Effector CD4-positive, alpha-beta T cell (primary cell): Measurements from ENCODE around the gene RNU2-63P.
"Not testable (repeated sequence)": the region's sequence is repeated elsewhere in the genome, so short reads cannot be mapped to it uniquely, and the experiment has no call there.

Experiments used
- DNase-seq: peaks from one replicate; pipeline ENCODE4 v3.0.0-alpha.2; 2020

RNU2-63P gene

DNA sequence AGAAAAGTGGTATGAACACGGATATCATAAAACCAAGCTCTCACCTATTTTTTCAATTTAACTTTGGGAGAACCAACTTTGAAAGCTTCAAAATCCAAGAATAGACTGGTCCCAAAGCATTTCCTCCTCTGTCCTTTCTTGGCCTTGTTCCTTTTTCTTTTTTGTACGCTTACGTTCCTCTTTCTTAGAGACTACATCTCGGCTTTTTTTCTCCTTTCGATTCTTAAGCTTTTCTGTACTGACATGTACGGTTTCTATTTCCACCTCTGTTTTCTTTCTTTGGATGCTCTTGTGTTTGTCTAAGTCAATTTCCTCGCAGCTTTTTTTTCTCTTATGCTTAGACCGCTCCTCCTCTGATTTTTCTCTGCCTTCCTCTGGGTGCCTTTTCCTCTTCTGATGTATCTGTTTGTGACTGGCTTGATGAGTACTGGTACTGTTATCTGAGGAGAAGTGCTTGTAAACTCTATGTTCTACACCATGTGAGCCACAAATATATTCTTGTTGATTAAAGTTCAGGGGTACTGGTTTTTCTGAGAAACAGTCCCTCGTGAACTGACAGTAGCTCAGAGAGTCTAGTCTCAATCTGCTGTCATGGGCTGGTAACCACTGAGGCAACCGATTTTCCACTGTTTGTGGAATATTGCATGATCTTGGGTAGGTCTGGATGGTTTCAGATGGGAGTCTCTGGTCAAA lies 11.5 kb upstream of the RNU2-63P start:
- no peak for DNase-seq

DNA sequence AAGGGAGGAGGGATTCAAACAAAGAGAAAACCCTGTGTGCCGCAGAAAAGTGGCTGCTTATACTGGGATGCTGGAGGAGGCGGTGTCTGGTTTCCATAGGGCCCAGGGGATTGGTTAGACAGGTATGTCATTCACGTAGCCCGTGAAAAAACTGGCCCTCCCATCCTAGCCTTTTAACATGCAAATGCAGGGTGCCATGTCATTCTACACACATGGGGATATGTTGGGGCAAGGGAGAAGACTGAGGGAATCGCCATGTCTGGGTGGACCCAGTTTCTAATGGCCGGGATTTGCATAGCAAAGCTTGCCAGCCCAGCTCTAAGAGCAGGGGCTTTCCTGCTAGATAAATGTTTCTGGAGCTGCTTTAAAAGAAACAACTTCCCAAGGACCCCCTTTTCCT lies 8.2 kb upstream of the RNU2-63P start:
- DNase-seq: no peak

DNA sequence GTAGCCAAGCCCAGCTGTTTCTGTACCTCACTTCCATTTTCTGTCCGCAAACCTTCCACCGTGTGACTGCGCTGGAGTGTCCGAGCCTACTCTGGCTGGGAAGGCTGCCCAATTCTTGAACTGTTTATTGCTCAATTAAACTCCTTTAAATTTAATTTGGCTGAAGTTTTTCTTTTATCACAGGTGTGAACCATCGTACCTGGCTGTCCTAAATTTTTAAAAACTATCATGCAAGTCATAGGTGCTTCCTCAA lies 6.2 kb upstream of the RNU2-63P start:
- no peak for DNase-seq

DNA sequence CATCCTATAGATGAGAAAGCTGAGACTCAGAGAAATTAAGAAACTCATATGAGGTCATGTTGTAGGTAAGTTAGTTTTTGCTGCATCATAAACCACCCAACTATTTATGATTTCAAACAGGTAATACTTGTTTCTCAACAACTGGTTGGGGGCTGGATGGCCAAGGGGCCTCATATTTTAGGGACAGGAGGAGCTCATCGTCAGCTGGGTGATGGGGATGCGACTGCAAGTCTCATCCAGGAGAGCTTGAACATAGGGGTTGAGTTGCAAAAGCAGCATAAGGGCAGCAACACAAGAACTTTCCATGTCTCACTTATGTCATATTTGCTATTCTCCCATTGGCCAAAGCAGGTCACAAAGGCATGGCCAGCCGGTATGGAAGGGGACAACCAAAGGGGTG lies 3.6 kb upstream of the RNU2-63P start:
- DNase-seq: no peak

DNA sequence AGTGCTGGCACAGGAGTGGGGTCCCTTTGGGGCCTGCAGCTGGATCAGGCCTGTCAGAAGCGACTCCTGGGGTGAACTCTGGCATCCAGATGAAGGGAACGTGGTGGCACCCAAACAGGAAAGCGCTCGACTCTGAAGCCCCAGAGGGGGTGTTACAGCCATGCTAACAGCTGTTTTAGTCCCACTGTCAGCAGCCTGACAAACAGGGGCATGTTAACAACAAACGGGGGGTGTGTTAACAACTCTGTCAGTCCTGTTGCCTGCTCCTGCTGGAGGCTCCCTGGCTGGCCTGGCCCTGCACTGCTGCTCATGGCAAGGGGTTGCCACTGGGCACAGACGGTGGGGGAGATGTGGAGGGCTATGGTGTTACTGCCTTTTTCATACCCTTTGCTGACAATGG lies 2.6 kb upstream of the RNU2-63P start:
- DNase-seq: no peak

DNA sequence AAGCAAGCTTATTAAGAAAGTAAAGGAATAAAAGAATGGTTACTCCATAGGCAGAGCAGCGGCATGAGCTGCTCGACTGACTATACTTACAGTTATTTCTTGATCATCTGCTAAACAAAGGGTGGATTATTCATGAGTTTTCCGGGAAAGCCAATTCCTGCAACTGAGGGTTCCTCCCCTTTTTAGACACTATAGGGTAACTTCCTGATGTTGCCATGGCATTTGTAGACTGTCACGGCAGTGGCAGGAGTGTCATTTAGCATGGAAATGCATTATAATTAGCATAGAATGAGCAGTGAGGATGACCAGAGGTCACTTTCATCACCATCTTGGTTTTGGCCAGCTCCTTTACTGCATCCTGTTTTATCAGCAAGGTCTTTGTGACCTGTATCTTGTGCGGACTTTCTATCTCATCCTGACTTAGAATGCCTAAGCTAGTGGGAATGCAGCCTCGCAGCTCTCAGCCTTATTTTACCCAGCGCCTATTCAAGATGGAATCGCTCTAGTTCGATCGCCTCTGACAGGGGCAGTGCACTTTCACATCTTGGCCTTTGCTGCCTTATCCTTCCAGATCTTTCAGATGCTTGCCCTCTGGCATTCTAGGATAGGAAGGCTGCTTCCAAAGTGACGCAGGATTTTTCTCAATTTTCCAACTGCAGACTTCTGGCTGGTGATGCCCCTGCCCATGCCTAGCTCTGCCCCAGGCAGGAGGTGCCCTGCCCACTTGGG lies 1.9 kb upstream of the RNU2-63P start:
- not testable (repeated sequence) for DNase-seq

DNA sequence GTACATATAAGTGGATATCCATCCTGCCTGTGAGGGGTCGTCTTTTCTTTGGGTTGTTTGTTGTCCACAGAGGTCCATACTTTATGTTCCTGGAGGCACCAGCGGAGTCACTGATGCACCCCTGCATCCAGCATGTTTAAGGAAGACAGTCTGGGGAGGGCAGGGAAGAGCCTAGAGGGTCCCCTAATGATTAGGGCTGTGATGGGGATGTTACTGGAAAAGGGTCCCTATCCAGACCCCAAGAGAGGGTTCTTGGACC lies 1.4 kb upstream of the RNU2-63P start:
- not testable (repeated sequence) for DNase-seq

DNA sequence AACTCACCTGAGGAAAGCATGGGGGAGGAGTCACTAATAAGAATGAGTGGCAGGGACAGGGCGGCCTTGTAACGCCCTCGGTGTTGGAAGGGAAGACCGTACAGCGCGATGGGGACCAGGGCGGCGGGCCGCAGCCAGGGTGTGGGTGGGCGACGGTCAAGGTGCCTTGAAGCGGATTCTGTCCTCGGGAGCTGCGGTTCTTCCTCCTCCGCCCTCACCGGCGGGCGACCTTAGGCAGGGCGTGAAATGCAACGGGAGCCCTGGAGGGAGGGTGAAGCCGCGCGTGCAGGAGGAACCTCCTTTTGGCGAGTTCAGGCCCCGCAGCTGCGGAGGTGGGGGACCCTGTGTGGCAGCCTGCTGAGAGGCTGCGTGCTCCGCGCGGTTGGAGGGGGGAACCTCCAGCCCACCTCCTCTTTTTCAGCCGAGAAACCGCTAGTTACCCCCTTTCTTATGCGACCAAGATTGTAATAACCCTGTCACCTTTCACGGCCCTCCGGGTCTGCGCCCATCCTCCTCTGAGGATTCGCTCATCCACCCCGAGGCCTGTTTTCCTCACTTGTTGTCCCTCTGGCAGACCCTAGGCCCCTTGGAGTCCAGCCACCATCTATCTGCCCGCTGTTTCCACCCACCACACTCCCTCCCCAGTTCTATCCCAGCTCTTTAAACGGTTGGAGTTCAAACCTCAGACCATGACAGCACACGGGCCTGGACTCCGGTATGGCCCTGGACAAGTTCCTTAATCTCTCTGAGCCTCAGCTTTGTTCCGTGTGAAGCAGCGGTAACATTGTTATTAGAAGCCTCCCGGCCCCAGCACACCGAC lies 823 bp upstream of the RNU2-63P start:
- DNase-seq: no peak

DNA sequence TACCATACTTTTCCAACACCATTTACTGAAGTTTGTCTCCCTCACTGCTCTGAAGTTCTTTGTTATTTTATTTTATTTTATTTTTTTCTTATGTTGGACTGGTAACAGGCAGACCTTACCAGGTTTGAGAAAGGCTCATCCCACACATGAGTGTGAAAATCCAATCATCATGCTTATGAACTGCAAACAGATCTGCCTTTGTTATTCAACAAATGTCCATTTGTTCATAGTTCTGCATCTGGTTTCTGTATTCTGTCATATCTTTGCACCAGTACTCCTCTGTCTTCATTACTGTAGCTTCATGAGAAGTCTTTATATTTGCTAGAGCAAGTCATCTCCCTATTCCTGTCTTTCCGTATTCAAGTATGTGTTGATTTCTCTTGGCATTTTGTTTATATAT lies 5.3 kb downstream of the RNU2-63P start:
- no peak for DNase-seq

DNA sequence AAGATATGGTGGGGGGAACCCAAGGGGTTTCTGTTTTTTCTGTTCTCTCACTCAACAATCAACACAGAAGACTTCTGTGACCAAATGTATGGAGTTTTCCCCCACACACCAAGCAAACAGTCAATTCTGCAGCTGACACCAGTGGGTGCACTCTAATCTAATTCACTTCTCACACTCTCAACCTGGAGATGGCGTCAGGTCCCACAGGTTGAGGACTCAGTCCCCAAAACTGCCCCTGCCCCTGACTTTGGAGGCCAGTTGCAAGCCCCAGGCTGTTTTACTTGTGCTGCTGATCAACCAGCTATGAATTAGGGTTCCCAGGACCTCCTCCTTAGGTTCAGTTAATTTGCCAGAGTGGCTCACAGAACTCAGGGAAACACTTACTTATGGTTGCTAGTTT lies 6.2 kb downstream of the RNU2-63P start:
- DNase-seq: no peak

DNA sequence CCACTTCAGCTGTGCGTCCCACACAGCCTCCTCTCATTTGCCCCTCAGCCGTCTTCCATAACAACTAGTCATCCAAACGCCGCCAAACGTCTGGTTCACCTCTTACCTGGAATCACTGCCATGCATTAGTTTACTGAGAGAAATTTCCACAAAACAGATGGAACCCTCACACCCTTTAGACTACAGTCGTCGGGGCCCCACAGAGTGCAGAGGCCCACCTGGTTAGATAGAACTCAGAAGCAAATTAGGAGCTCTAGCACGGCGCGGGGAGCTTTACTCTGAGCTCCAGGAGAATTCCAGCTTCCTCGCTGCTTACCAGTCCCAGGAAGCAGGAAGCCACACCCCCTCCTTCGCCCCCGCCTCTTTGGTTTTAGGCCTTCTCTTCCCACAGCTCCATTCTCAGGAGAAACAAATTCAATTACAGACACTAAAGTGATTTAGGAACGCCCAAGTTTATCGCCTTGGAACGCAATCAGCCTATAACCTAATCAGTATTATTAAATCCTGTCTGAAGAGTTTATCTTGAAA lies 9.4 kb downstream of the RNU2-63P start:
- no peak for DNase-seq

DNA sequence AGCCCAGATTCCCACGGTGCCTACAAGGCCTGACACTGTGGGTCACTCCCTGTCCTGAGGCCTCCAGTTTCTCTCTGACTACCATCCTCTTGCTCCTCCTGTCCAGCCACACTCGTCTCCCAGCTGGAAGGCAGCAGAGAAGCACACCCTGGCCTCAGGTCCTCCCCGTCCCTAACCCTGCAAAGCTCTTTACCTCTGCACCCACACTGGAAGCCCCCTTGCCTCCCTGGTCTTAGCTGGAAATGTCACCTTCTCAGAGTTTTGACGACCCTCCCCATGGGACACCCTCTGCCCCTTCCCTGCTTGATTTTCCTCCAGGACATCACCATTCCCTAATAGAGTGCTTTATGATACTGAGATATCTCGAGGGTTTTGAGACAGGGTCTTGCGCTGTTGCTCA lies 10.6 kb downstream of the RNU2-63P start:
- no peak for DNase-seq

DNA sequence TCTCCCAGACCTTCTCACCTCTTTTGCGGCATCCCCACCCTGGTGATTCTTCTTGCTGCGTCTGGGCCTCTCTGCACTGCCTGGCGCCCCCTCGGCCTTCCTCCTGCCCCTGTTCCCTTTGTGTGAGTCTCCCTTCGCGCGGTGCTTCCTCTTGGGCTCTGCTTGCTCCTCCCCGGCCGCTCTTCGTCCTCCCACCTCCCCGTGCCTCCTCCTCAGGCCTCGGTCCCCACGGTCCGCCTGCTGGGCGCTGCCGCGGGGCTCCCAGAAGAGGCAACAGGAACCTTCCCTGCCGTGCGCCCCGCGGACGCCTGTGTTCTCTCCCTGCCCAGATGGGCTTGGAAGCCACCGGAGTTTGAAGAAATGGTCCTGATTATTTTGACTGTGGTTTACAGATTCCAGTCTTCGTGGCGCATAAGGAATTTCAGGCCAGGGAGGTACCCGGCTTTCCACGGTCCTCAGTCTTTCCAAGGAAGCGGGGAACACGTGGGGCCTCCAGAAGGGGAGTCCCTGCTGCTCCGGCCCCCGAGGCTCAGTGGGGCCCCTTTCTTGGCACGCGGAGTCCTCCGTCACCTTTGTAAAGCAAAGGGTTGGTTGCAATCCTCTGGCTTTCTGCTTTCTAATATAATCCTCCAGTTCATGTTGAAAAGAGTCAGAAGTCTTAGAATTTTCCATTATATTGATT lies 13.1 kb downstream of the RNU2-63P start:
- DNase-seq: no peak

DNA sequence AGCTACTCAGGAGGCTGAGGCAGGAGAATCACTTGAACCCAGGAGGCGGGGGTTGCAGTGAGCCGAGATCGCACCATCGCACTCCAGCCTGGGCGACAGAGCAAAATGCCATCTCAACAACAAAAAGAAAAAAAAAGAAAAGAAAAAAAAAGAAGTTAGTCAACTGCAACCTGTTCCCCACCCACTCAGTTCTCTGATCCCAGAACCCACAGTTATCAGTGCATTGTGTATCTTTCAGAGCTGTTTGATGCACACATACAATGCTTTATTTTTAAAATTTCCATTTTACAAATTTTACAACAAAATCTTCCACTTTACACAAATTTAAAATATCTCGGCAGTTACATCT lies 14.0 kb downstream of the RNU2-63P start:
- no peak for DNase-seq

DNA sequence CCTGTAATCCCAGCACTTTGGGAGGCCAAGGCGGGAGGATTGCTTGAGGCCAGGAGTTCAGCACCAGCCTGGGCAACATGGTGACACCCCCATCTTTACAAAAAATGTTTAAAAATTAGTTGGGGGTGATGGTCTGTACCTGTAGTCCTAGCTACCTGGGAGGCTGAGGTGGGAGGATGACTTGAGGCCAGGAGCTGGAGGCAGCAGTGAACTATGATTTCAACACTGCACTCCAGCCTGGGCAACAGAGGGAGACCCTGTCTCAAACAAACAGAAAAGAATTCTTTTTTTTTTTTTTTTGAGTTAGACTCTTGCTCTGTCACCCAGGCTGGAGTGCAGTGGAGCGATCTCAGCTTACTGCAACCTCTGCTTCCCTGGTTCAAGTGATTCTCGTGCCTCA lies 15.9 kb downstream of the RNU2-63P start:
- not testable (repeated sequence) for DNase-seq

DNA sequence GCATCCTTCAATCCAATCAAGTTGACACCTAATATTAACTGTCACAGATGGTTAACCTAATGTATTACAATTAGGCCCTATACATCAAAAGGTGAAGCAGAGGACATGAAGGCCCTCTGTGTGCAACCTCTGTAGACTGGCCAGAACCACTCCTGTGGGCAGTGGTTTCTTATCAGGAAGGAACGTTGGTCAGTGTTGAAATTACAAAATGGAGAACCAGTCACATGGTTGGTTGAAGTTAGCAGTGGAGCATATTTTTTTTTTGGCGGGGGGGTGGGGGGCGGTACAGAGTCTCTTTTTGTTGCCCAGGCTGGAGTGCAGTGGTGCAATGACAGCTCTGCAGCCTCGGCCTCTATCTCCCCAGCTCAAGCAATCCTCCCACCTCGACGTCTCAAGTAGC lies 19.8 kb downstream of the RNU2-63P start:
- no peak for DNase-seq

DNA sequence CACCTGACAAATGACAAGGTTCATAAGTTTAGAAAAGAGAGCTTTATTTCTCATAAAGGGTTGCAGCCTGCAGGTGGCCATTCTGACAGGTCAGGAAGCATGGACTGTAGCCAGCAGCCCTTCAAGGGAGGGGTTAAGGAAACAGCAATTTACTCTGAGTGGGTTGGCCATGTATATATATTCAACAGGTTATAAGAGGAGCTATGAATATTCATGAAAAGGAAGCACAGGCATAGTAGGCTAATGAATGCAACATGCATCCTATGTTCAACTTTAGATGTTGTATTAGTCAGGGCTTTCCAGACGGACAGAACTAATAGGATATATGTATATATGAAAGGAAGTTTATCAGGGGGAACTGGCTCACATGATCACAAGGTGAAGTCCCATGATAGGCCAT lies 20.6 kb downstream of the RNU2-63P start:
- DNase-seq: no peak

DNA sequence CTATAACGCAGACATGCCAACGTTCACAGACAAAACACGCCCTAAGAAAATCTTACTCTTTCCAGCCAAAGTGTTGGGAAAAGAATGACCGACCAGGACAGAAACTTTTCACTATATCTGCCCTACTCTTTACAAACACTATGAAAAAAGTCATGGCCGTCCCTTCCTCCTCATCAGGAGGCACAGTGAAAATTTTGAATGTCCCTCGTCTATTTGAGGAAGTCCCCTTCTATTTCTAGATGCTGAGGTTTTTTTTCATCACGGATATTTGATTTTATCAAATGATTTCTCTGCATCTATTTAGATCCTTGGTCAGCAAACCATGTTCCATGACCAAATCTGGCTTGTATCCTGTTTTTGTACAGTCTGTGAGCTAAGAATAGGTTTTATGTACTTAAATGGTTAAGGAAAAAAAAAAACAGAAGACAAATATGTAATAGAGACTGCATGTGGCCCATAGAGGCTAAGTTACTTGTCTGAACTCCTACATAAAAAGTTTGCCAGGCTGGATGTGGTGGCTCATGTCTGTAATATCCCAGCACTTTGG lies 22.0 kb downstream of the RNU2-63P start:
- DNase-seq: not testable (repeated sequence)

DNA sequence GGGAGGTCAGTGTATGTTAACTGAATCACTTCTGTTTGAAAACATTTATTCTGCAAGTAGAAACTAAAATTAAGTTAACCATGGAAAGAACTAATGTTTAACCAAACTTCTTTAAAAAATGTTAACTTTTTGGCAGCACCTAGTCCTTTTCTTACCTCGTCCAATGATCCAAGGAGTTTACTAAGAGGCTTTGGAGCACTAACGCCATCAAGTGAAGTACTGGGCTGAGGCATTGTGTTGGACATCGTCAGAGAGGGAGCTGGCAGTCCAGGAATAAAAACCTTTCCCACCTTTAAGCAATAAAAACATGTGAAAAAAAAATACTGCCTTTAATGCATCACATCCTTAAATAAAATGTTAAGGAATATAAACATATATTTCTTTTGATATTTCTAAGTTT lies 23.8 kb downstream of the RNU2-63P start:
- DNase-seq: not testable (repeated sequence)

DNA sequence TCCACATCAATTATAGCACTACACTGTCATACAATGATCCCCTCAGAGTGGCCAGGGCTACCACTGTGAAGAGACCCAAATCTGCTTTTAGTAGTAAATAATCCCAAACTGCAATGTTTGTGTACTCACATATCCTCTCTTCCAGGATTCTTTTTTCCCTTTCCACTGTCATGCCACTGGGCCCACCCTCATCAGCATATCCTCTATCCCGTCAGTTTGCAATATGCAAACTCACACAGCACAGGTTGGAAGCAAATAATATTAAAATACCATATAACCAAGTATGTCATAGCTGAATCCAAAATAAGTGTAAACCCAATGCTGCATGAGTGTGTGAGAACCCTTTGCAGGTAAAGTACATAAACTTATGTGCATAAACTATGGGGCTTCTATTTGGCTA lies 28.9 kb downstream of the RNU2-63P start:
- not testable (repeated sequence) for DNase-seq

DNA sequence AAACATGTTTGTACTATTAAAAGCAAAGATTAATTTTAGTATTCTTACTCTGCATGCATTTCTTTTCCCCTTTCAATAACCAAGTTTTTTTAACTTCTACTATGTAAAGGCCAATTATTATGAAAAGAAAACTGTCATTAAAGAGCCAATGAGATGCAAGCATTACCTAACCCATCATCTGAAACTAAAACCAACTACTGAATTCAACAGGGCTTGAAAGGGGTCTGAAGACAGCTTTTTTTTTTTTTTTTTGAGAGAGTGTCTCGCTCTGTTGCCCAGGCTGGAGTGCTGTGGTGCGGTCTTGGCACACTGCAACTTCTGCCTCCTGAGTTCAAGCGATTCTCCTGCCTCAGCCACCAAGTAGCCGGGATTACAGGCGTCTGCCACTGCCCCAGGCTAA lies 30.4 kb downstream of the RNU2-63P start:
- DNase-seq: not testable (repeated sequence)

DNA sequence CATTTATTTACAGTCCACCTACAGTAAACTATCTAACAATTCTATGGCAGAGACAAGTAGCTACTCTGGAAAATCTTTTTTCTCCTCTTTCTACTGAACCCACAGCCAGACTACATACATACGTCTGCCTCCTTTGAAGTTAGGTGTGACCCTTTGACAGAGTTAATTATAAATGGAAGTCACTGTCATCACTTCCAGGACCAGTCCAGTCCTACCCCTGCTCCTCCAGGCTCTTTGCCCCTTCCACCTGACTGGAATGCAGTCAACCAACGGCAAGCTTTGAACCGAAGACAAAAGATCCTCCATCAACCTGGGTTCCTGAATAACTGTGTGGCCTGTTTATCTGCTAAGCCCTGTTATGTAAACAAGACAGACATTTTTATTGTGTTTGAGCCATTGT lies 35.2 kb downstream of the RNU2-63P start:
- not testable (repeated sequence) for DNase-seq

DNA sequence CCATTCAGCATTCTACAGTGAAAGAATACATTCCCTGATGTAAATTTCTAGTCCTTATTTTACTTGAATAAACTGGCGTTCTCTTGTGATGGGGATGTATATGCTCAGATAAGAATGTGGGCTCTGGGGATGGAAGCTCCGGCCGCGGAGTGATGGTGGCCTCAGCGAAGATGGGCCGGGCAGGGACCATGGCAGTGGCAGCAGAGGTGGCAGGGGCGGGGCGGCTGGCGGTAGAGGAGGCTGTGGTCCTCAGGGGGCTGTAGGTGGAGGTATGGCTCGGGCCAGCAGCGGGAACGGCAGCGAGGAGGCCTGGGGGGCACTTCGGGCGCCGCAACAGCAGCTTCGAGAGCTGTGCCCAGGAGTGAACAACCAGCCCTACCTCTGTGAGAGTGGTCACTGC lies 44.0 kb downstream of the RNU2-63P start:
- DNase-seq: not testable (repeated sequence)
